LNCaP clone FGC (cell line): ENCODE results near the gene LAMP5.

Source experiments
- DNase-seq: peaks from one replicate; pipeline ENCODE4 v3.0.0-alpha.2; 2011; ENCODE audit warnings: low read depth
- H3K4me3 ChIP-seq: 2 replicates; pipeline ENCODE4 v1.5.1; 2011; ENCODE audit warnings: mild to moderate bottlenecking, low read depth, low read length, control low read depth
- TF ChIP-seq, protein P1 (sequence below): IDR thresholded peaks from 2 replicates; pipeline ENCODE4 v1.5.1; 2012; ENCODE audit warnings: mild to moderate bottlenecking; ENCODE audit not compliant: control insufficient read depth, insufficient read depth; ENCODE audit errors: extremely low read depth

Gene LAMP5

DNA sequence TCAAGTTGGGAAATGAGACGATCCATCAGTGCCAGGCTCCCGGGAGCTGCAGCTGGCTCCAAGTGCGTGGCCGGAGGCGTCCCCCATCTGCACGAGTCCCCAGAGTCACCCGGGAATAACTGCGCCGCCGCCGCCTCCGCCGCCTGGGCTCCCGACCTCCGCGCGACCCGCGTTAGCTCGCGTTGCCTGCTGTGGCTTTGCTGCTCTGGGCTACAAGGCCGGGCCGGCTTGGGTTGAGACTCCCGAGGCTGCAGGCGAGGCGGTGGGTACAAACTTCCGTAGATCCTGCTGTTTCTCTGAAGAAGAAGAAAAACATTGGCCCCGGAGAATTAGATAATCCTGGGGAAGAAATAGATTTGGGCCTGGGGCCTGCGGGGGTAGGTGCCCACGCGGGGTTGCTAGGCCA, 7.4 kb upstream of the LAMP5 start:
- H3K4me3 ChIP-seq: no peak overlapping the region
- TF ChIP-seq, protein P1, sequence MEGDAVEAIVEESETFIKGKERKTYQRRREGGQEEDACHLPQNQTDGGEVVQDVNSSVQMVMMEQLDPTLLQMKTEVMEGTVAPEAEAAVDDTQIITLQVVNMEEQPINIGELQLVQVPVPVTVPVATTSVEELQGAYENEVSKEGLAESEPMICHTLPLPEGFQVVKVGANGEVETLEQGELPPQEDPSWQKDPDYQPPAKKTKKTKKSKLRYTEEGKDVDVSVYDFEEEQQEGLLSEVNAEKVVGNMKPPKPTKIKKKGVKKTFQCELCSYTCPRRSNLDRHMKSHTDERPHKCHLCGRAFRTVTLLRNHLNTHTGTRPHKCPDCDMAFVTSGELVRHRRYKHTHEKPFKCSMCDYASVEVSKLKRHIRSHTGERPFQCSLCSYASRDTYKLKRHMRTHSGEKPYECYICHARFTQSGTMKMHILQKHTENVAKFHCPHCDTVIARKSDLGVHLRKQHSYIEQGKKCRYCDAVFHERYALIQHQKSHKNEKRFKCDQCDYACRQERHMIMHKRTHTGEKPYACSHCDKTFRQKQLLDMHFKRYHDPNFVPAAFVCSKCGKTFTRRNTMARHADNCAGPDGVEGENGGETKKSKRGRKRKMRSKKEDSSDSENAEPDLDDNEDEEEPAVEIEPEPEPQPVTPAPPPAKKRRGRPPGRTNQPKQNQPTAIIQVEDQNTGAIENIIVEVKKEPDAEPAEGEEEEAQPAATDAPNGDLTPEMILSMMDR: no peak
- no peak for DNase-seq

DNA sequence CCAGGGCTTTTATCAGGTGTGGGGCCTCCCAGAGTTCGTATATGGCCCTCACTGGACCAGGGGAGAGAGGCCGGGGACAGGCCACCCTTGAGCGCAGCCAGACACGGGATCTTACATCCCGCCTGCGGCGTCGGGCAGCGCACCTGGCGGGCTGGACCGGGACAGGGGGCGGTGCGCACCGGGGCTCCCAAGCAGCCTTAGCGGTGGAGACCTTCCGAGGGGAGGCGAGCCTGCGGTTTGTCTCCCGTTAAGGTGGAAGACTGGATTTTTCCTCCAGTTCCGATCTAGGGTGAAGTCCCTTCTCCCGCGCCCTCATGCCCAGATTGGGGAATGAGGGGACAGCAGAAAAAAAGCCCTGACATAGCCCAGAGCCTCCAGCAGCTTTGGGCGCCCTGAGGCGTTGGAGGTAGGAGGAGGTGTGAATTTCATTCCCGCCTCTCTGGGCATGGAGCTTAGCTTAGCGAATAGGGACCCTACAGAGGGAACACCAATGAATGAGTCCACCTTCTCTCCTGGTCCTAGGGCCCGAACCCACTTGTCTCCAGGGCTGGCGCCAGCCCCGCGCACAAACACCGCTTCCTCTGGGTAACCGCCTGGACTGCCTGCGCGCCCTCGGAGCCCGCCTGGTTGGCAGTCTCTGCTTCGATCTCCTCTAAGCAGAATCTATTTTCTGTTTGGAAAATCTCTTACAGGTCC, 6.7 kb upstream of the LAMP5 start:
- TF ChIP-seq, protein P1: no peak
- DNase-seq: no peak
- H3K4me3 ChIP-seq: no peak overlapping the region

DNA sequence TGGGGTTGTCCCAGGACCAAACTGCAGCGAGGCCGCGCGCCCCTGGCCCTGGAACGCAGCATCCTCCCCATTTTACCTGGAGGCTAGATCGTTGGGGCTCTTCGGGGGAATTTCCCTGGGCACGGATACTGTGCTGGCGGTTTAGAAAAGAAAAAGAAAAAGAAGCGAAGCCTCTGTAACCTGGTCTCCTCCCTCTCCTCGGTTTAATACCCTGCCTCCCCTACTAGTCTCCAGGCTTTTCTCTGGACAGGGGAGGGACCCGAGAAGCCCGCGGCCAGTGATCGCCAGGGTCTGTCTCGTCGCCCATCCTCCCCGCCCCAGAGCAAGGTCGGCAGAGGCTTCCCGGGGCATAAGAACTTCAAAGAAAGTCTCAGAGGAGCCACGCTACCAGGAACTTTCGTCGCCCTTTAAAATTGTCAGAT, 6.1 kb upstream of the LAMP5 start:
- TF ChIP-seq, protein P1: no peak
- no peak overlapping the region for H3K4me3 ChIP-seq
- DNase-seq: no peak

DNA sequence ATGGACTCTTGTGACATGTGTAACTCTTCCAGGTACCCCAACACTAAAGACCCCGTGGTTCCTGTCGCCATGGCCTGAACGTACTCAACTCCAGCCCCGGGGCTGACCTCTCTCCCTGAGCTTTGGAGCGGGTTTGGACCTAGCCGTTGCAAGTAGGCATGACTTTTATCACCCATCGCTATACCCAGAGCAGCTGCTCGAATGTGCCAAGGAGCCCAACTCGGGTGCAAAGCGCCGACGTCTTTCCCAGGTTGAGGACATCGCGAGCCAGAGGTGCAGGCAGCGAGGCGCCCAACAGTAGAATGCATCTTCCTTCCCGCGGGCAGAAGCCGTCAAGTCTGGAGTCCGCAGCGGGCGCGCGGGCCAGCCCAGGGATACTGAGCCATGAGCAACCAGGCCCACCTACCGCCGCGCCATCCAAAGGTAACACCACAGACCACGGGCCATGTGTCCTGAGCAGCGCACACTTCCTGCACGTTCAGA, 5.7 kb upstream of the LAMP5 start:
- no peak overlapping the region for H3K4me3 ChIP-seq
- TF ChIP-seq, protein P1: no peak
- DNase-seq: no peak

DNA sequence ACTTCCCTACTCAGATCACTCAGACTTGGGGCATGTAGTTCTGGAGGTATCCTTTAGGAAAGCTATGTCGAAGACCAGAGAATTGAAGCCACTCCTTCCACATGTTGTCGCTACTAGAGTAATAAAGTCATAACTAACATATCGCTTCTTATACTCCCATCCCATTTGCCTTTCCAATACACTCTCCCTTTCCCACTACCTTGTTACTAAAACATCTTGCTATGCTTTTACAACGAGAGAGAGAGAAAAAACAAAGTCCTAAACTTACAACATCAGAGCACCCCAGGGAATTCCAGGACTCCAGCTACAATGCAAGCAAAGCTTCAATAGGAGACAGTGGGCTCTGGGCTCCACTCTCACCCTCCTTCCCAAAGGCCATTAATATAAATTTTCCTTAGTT, 5.1 kb upstream of the LAMP5 start:
- TF ChIP-seq, protein P1: no peak
- no peak overlapping the region for H3K4me3 ChIP-seq
- DNase-seq: no peak

DNA sequence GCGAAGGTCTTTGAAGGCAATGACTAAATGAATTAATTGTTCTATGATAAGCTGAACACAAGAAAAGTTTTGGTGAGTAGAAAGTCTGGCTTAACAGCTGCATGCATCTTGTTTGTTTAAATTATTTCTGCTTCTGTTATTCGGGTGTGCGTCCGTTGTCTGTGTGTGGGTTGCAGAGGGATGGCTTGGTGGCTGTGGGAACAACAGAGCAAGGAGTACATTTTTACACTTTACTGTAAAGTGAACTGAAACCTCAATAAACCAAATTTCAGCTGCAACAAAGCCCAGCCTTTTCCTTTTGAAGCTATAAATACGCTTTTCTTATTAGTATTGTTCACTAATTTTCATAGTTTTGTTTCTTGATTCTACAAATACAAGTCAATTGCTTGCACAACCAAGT, 3.5 kb upstream of the LAMP5 start:
- TF ChIP-seq, protein P1: no peak
- no peak for DNase-seq
- H3K4me3 ChIP-seq: no peak overlapping the region

DNA sequence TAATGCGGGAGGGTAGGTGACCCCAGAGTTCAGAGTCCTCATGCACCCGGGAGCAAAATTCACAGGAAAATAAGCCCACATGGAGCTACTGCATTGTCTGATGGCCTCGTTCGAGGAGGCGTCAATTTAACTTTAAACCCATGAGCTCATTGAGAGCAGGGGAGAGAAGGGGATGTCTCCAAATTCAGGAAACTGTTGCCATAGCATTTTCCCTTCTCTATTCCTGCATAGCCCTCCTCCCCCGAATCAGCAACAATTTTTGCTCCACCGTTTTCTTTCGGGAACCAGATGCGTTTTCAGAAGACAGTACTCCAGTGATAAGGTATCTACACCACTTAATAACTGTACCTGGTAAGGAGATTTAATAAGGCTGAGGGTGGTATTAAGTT, 324 bp upstream of the LAMP5 start:
- TF ChIP-seq, protein P1: no peak
- H3K4me3 ChIP-seq: no peak overlapping the region
- no peak for DNase-seq
